ENCODE data around the gene PUM1. TPM values are rescaled to one million over a fixed set of nuclear protein-coding genes. Genes with fewer than 3 reads are reported as not detected.

Gene PUM1
- total and polyA plus RNA-seq, 10 donors: 14.9 to 122 (median 82.5) TPM

GRCh38 chr1:30981172-30981571, 84.3 kb downstream of the PUM1 start:
- no peak for TF ChIP-seq CTCF (IDR thresholded peaks at IDR 0.05 in 8 of 11, conservative IDR thresholded peaks at IDR 0.05 in 3 of 11)
- TF ChIP-seq POLR2A (IDR thresholded peaks at IDR 0.05): no peak
- Histone ChIP-seq H3K4me3 (no peak overlapping the region), H3K36me3 (peaks cover 0 to 74% (median 27%) of the 10 kb centered on the region in 6 donors), H3K27ac (no peak overlapping the region), H3K9me3 (no peaks in the 10 kb centered on the region), H3K4me1 (peaks cover 18 to 78% (median 51%) of the 10 kb centered on the region in 6 donors), H3K27me3 (replicated peaks in 1 of 7) (no peaks in the 10 kb centered on the region)
- 71 to 91% (median 83%) methylated on average over 6 of the region's 6 CpGs for WGBS, 5 donors
- intact Hi-C loops (cut with DNase I; ENCODE audit: low total_unique reads): no loop called here
- DNase-seq: no peak

- TF ChIP-seq POLR2AphosphoS5 (IDR thresholded peaks at IDR 0.05): no peak
- no peak for TF ChIP-seq POLR2A (IDR thresholded peaks at IDR 0.05)
- TF ChIP-seq CTCF (IDR thresholded peaks at IDR 0.05 in 8 of 11, conservative IDR thresholded peaks at IDR 0.05 in 3 of 11): no peak
- Histone ChIP-seq H3K9me3 (no peaks in the 10 kb centered on the region), H3K27me3 (replicated peaks in 1 of 7) (no peaks in the 10 kb centered on the region), H3K36me3 (peaks cover 2 to 85% (median 43%) of the 10 kb centered on the region in 6 donors), H3K4me3 (no peak overlapping the region), H3K4me1 (peaks cover 16 to 68% (median 29%) of the 10 kb centered on the region in 6 donors), H3K27ac (peak overlapping the region in 1 of 8 donors; percentile 68)
- intact Hi-C loops (cut with DNase I; ENCODE audit: low total_unique reads): no loop called here
- DNase-seq: no peak
- 81 to 94% (median 86%) methylated on average over 2 of the region's 2 CpGs for WGBS, 5 donors
Observed at GRCh38 chr1:30977511-30977910, 88.0 kb downstream of the PUM1 start.

- DNase-seq: no peak
- Histone ChIP-seq H3K9me3 (no peaks in the 10 kb centered on the region), H3K27me3 (replicated peaks in 1 of 7) (no peaks in the 10 kb centered on the region), H3K4me3 (no peak overlapping the region), H3K27ac (peak overlapping the region in 3 of 8 donors; percentile 3 to 68 (median 30)), H3K36me3 (peaks cover 2 to 84% (median 43%) of the 10 kb centered on the region in 6 donors), H3K4me1 (peaks cover 13 to 66% (median 27%) of the 10 kb centered on the region in 6 donors)
- TF ChIP-seq POLR2AphosphoS5 (IDR thresholded peaks at IDR 0.05): no peak
- no peak for TF ChIP-seq CTCF (IDR thresholded peaks at IDR 0.05 in 8 of 11, conservative IDR thresholded peaks at IDR 0.05 in 3 of 11)
- no peak for TF ChIP-seq POLR2A (IDR thresholded peaks at IDR 0.05)
- intact Hi-C loops (cut with DNase I; ENCODE audit: low total_unique reads): no loop called here
- WGBS, 5 donors: 80 to 90% (median 85%) methylated on average over 5 of the region's 5 CpGs
Observed at GRCh38 chr1:30977105-30977504, 88.4 kb downstream of the PUM1 start.

DNA sequence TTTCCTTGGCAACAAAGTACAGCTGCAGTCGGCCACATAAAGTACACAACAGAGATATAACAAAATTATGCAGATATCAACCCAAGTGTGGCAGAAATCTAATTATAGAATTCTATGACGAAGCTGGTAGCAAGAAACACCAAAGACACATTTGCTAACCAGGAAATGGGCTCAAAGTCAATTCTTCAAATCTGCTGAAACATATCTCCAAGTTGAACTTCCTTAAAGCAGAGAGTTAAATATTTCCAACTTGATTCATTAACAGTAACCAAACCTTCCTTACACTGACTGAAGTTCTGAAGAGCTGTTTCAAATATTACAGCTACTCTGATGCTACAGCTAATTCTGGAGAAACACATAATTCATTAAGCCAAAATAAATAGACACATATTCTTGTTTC, 89.4 kb downstream of the PUM1 start:
- H3K27ac ChIP-seq: peak overlapping the region in 7 of 8 donors; percentile 3 to 68 (median 39)
- 18 to 34% (median 27%) methylated on average over 2 of the region's 2 CpGs for WGBS, 5 donors
- no peak for TF ChIP-seq POLR2A (IDR thresholded peaks at IDR 0.05)
- TF ChIP-seq CTCF (IDR thresholded peaks at IDR 0.05 in 8 of 11, conservative IDR thresholded peaks at IDR 0.05 in 3 of 11): no peak
- no peak for TF ChIP-seq POLR2AphosphoS5 (IDR thresholded peaks at IDR 0.05)
- no peak for DNase-seq
- intact Hi-C loops (cut with DNase I; ENCODE audit: low total_unique reads): no loop called here
- H3K27me3 ChIP-seq (replicated peaks in 1 of 7): no peaks in the 10 kb centered on the region
- no peaks in the 10 kb centered on the region for H3K9me3 ChIP-seq
- H3K36me3 ChIP-seq: peaks cover 2 to 84% (median 41%) of the 10 kb centered on the region in 6 donors
- no peak overlapping the region for H3K4me3 ChIP-seq
- H3K4me1 ChIP-seq: peaks cover 21 to 65% (median 31%) of the 10 kb centered on the region in 6 donors
